HepG2 (cell line): ENCODE measurements around the gene RSAD1. TPM values are rescaled to one million over a fixed set of nuclear protein-coding genes. Genes with fewer than 3 reads are reported as not detected.

Experiments used
- ARNTL ChIP-seq: sonication (generic); formaldehyde crosslinking; IDR thresholded peaks from 2 replicates; pipeline ENCODE4 v1.4.0; 2020; ENCODE audit warnings: mild to moderate bottlenecking, missing genetic modification reagents
- DNMT1 ChIP-seq: sonication (generic); formaldehyde crosslinking; IDR thresholded peaks from 2 replicates; pipeline ENCODE4 v1.5.1; 2020; ENCODE audit warnings: mild to moderate bottlenecking, missing genetic modification reagents
- DZIP1 ChIP-seq: sonication (generic); formaldehyde crosslinking; IDR thresholded peaks from 2 replicates; pipeline ENCODE4 v1.5.0; 2020; ENCODE audit warnings: mild to moderate bottlenecking, missing genetic modification reagents
- FOSL1 ChIP-seq: sonication (generic); formaldehyde crosslinking; IDR thresholded peaks from 2 replicates; pipeline ENCODE4 v1.9.0; 2021; ENCODE audit warnings: missing genetic modification reagents, borderline replicate concordance
- FOXM1 ChIP-seq: sonication (generic); formaldehyde crosslinking; IDR thresholded peaks from 2 replicates; pipeline ENCODE4 v1.5.0; 2020; ENCODE audit warnings: missing genetic modification reagents
- HES4 ChIP-seq: sonication (generic); formaldehyde crosslinking; IDR thresholded peaks from 2 replicates; pipeline ENCODE4 v1.9.0; 2021; ENCODE audit warnings: mild to moderate bottlenecking, missing genetic modification reagents, borderline replicate concordance
- KAT8 ChIP-seq: IDR thresholded peaks from 2 replicates; pipeline ENCODE4 v1.6.1; 2016; ENCODE audit warnings: missing genetic modification reagents, missing compliant biosample characterization
- KLF16 ChIP-seq, 2 experiments: sonication (generic) in 1 of 2; formaldehyde crosslinking in 1 of 2; IDR thresholded peaks; 2 replicates each; pipeline versions ENCODE4 v1.6.1 to v1.8.0; 2016 to 2023; ENCODE audit warnings: missing genetic modification reagents in 2 of 2, missing compliant biosample characterization in 1 of 2
- KLF6 ChIP-seq: IDR thresholded peaks from 2 replicates; pipeline ENCODE4 v1.8.0; 2016; ENCODE audit warnings: missing biosample characterization, missing genetic modification reagents
- MXD1 ChIP-seq: sonication (generic); formaldehyde crosslinking; IDR thresholded peaks from 2 replicates; pipeline ENCODE4 v1.4.0; 2020; ENCODE audit warnings: mild to moderate bottlenecking, missing genetic modification reagents
- NFYB ChIP-seq: sonication (generic); formaldehyde crosslinking; IDR thresholded peaks from 2 replicates; pipeline ENCODE4 v1.4.0; 2020; ENCODE audit warnings: missing genetic modification reagents
- NRL ChIP-seq: sonication (generic); formaldehyde crosslinking; IDR thresholded peaks from 2 replicates; pipeline ENCODE4 v1.5.0; 2020; ENCODE audit warnings: missing genetic modification reagents, mild to moderate bottlenecking, moderate library complexity, borderline replicate concordance
- SIX4 ChIP-seq: sonication (generic); formaldehyde crosslinking; IDR thresholded peaks from 2 replicates; pipeline ENCODE4 v1.4.0; 2020; ENCODE audit warnings: missing genetic modification reagents
- TOE1 ChIP-seq: sonication (generic); formaldehyde crosslinking; IDR thresholded peaks from 2 replicates; pipeline ENCODE4 v1.4.0; 2020; ENCODE audit warnings: mild to moderate bottlenecking, missing genetic modification reagents
- ZFP41 ChIP-seq: sonication (generic); formaldehyde crosslinking; IDR thresholded peaks from 2 replicates; pipeline ENCODE4 v1.4.0; 2020; ENCODE audit warnings: mild to moderate bottlenecking, missing genetic modification reagents, borderline replicate concordance
- ZNF605 ChIP-seq: sonication (generic); formaldehyde crosslinking; IDR thresholded peaks from 2 replicates; pipeline ENCODE4 v1.8.0; 2022; ENCODE audit warnings: mild to moderate bottlenecking, missing genetic modification reagents
- ZNF670 ChIP-seq: sonication (generic); formaldehyde crosslinking; IDR thresholded peaks from 2 replicates; pipeline ENCODE4 v1.8.0; 2022; ENCODE audit warnings: mild to moderate bottlenecking, missing genetic modification reagents, borderline replicate concordance
- ZNF747 ChIP-seq: sonication (generic); formaldehyde crosslinking; IDR thresholded peaks from 2 replicates; pipeline ENCODE4 v1.8.1; 2023; ENCODE audit warnings: missing genetic modification reagents, mild to moderate bottlenecking, borderline replicate concordance
- ZSCAN5A ChIP-seq: sonication (generic); formaldehyde crosslinking; IDR thresholded peaks from 2 replicates; pipeline ENCODE4 v1.8.0; 2022; ENCODE audit warnings: mild to moderate bottlenecking, missing genetic modification reagents, borderline replicate concordance
- ZUFSP ChIP-seq: sonication (generic); formaldehyde crosslinking; IDR thresholded peaks from 2 replicates; pipeline ENCODE4 v1.9.0; 2021; ENCODE audit warnings: missing genetic modification reagents, mild to moderate bottlenecking, borderline replicate concordance
- polyA plus RNA-seq, 8 experiments: library from polyadenylated mRNA; depleted of rRNA in 3 of 8; stranded (reverse) in 7 of 8; unstranded in 1 of 8; fragments of >200 nt; fragmentation: Illumina TruSeq in 4 of 8; extraction: Trizol in 4 of 8; gene quantifications; 2 replicates each; pipeline versions ENCODE4 v1.2.1 to v1.2.3, GENCODE V29; 2011 to 2016; ENCODE audit warnings: low read depth in 4 of 8, missing spikeins in 1 of 8, mixed read lengths in 1 of 8; ENCODE audit not compliant: insufficient read depth in 1 of 8
- total RNA-seq, 5 experiments: library from RNA; depleted of rRNA; stranded (reverse); fragments of >200 nt; fragmentation: Illumina TruSeq; extraction: Trizol; gene quantifications; 2 replicates each; pipeline ENCODE4 v1.2.3, GENCODE V29; 2016; ENCODE audit warnings: low read depth in 1 of 5
- TF ChIP-seq, protein P1 (sequence below): IDR thresholded peaks from 2 replicates; pipeline ENCODE4 v1.6.1; 2016; ENCODE audit warnings: missing compliant biosample characterization, missing genetic modification reagents, borderline replicate concordance

RSAD1 gene
- total and polyA plus RNA-seq, 2 of the 13 experiments (the other 11 are each of a cell fraction or from before 2014, with no cell fraction given) = 22.7 to 27.7 TPM

DNA sequence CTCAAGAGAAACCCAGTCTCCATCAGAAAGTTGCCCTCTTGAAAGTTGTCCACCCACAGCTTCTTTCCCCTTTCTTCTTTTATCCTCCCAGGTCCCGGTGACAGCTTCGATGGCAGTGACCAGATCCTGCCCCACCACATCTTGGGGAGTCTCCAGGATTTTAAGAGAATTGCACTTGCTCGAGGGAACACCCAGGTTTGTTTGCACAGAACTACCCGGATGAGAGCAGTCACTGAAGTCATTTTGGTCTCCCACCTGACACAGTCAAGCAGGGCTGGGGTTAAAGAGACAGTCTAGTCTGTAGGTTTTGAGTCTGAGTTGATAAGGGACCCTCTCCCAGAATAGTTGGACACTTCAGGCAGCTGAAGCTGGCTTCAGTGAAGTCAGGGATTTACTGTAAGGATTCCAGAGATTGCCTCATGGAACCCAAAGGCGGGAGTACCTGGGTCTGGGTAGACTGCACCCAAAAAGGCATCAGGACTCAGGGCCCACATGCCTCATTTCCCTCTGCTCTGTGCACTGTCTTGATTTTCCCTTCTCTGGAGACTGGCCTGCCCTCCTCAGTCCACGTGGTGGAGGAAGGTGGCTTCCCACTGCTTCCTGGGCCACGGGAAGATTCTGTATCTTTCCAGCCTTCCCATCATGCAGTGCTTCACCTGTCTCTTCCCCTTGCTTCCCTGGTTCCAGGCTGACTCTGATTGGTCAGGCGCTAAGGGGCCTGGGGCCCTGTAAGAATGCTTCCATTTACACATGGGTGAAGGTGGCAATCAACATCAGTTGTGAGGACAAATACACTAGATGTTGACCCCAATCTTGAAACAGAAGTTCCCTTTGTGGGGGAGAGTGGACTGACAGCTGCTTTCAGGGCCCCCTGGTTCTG, 39.1 kb downstream of the RSAD1 start (continued):
- TF ChIP-seq ZNF605 (CRISPR knock-in tag) = 0 out of 2 replicates have a peak, but pooled peaks have one; percentile 57
- TF ChIP-seq ZNF747 = 0 out of 2 replicates have a peak, but pooled peaks have one; percentile 4
- no peak for TF ChIP-seq ZUFSP (CRISPR knock-in tag)
- TF ChIP-seq DZIP1 = no peak
- TF ChIP-seq SIX4 = 0 out of 2 replicates have a peak, but pooled peaks have one; percentile 8
- peak; percentile 92; the same call in 1 of the 2 replicates for TF ChIP-seq ZFP41 (CRISPR knock-in tag)
- 0 out of 2 replicates have a peak, but pooled peaks have one; percentile 54 for TF ChIP-seq HES4 (CRISPR knock-in tag)
- peak; percentile 4; the same call in 1 of the 2 replicates for TF ChIP-seq NRL (CRISPR knock-in tag)
- no peak for TF ChIP-seq FOSL1
- 0 out of 2 replicates have a peak, but pooled peaks have one; percentile 63 for TF ChIP-seq DNMT1 (CRISPR knock-in tag)
- no peak for TF ChIP-seq TOE1 (CRISPR knock-in tag)
- 0 out of 2 replicates have a peak, but pooled peaks have one; percentile 38 for TF ChIP-seq KAT8 (CRISPR knock-in tag)
- peak; percentile 67 for TF ChIP-seq NFYB (CRISPR knock-in tag)
- TF ChIP-seq ARNTL (CRISPR knock-in tag) = no peak
- TF ChIP-seq MXD1 (CRISPR knock-in tag) = peak; percentile 53; the same call in 1 of the 2 replicates
- no peak for TF ChIP-seq KLF6
- TF ChIP-seq ZNF670 (CRISPR knock-in tag) = no peak
- no peak for TF ChIP-seq FOXM1 (CRISPR knock-in tag)
- no peak for TF ChIP-seq KLF16 (CRISPR knock-in tag; IDR thresholded peaks at IDR 0.05)
- 0 out of 2 replicates have a peak, but pooled peaks have one; percentile 29 for TF ChIP-seq ZSCAN5A (CRISPR knock-in tag)
- TF ChIP-seq, protein P1, sequence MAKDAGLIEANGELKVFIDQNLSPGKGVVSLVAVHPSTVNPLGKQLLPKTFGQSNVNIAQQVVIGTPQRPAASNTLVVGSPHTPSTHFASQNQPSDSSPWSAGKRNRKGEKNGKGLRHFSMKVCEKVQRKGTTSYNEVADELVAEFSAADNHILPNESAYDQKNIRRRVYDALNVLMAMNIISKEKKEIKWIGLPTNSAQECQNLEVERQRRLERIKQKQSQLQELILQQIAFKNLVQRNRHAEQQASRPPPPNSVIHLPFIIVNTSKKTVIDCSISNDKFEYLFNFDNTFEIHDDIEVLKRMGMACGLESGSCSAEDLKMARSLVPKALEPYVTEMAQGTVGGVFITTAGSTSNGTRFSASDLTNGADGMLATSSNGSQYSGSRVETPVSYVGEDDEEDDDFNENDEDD (CRISPR knock-in tag) = 0 out of 2 replicates have a peak, but pooled peaks have one; percentile 55
